ENCODE measurements around the gene ZNF770. TPM values are rescaled to one million over a fixed set of nuclear protein-coding genes. Genes with fewer than 3 reads are reported as not detected.

The ZNF770 gene
- total RNA-seq, 1 experiment from 2014 or later: 43.0 TPM

GRCh38 chr15:35005933-35006332, 17.8 kb upstream of the ZNF770 start:
- POLR2A ChIA-PET: no interaction called here
- DNase-seq (ENCODE audit: low read depth, low spot score): no peak
- ATAC-seq: no peak
- no TSS peak for BruUV-seq (replicated peaks)
- Histone ChIP-seq H3K4me3 (ENCODE audit: low read depth in 2 of 2, low read length in 2 of 2) (no peak overlapping the region), H3K27ac (ENCODE audit: low read length) (no peak overlapping the region), H3K9me3 (ENCODE audit: control insufficient read depth, insufficient read depth, low read depth, low read length) (no peaks in the 10 kb centered on the region), H3K27me3 (ENCODE audit: control insufficient read depth, insufficient read depth, low read length) (no peaks in the 10 kb centered on the region), H3K4me1 (ENCODE audit: control insufficient read depth, insufficient read depth, low read length) (no peaks in the 10 kb centered on the region), H3K36me3 (ENCODE audit: control insufficient read depth, insufficient read depth, low read length) (no peaks in the 10 kb centered on the region)
- intact Hi-C loops (cut with micrococcal nuclease; ENCODE audit: unreplicated experiment): no loop called here
- in situ Hi-C loops (cut with HindIII; ENCODE audit: low pct_unique_long_range_greater_than_20kb, low sequenced_read_pairs): no loop called here
- TF ChIP-seq POLR2AphosphoS5 (IDR thresholded peaks at IDR 0.05; ENCODE audit: low read depth, low read length): no peak
- no peak for TF ChIP-seq SIN3A (IDR thresholded peaks at IDR 0.05; ENCODE audit: borderline replicate concordance, insufficient read depth, low read depth, low read length)
- no peak for TF ChIP-seq TCF7L2 (IDR thresholded peaks at IDR 0.05; ENCODE audit: low read depth, low read length)
- TF ChIP-seq REST (IDR thresholded peaks at IDR 0.05; ENCODE audit: insufficient read depth in 1 of 2, low read depth in 2 of 2, low read length in 1 of 2): no peak
- TF ChIP-seq CTCF (IDR thresholded peaks at IDR 0.05): no peak
- CTCF ChIA-PET: no interaction called here

GRCh38 chr15:35003928-35004327, 15.8 kb upstream of the ZNF770 start:
- Histone ChIP-seq H3K27me3 (ENCODE audit: control insufficient read depth, insufficient read depth, low read length) (no peaks in the 10 kb centered on the region), H3K36me3 (ENCODE audit: control insufficient read depth, insufficient read depth, low read length) (no peaks in the 10 kb centered on the region), H3K4me3 (ENCODE audit: low read depth in 2 of 2, low read length in 2 of 2) (no peak overlapping the region), H3K27ac (ENCODE audit: low read length) (no peak overlapping the region), H3K9me3 (ENCODE audit: control insufficient read depth, insufficient read depth, low read depth, low read length) (no peaks in the 10 kb centered on the region), H3K4me1 (ENCODE audit: control insufficient read depth, insufficient read depth, low read length) (peaks cover 4% of the 10 kb centered on the region; the same call in 1 of the 2 replicates)
- in situ Hi-C loops (cut with HindIII; ENCODE audit: low pct_unique_long_range_greater_than_20kb, low sequenced_read_pairs): no loop called here
- DNase-seq (ENCODE audit: low read depth, low spot score) (no peak), ATAC-seq (no peak)
- ChIA-PET CTCF (no interaction called here), POLR2A (no interaction called here)
- no TSS peak for BruUV-seq (replicated peaks)
- TF ChIP-seq POLR2AphosphoS5 (IDR thresholded peaks at IDR 0.05; ENCODE audit: low read depth, low read length): no peak
- TF ChIP-seq REST (IDR thresholded peaks at IDR 0.05; ENCODE audit: insufficient read depth in 1 of 2, low read depth in 2 of 2, low read length in 1 of 2): no peak
- TF ChIP-seq CTCF (IDR thresholded peaks at IDR 0.05): no peak
- TF ChIP-seq SIN3A (IDR thresholded peaks at IDR 0.05; ENCODE audit: borderline replicate concordance, insufficient read depth, low read depth, low read length): no peak
- TF ChIP-seq TCF7L2 (IDR thresholded peaks at IDR 0.05; ENCODE audit: low read depth, low read length): no peak
- intact Hi-C loops (cut with micrococcal nuclease; ENCODE audit: unreplicated experiment): no loop called here
